Lung (tissue), 12 donors: ENCODE measurements around the gene CD46. TPM values are rescaled to one million over a fixed set of nuclear protein-coding genes. Genes with fewer than 3 reads are reported as not detected.

Experiments used
- ATAC-seq: fragments of 200-7000 bp; cut with Tn5 transposase; one replicate; pipeline ENCODE4 v1.9.1; 2020; ENCODE audit warnings: moderate number of reproducible peaks; ENCODE audit not compliant: insufficient read depth, low FRiP score
- DNase-seq, 3 donors: peaks; one replicate each; pipeline ENCODE4 v3.0.0-alpha.2; 2013 to 2017
- H3K27ac ChIP-seq, 2 donors: one replicate each; pipeline ENCODE4 v1.5.1; 2013; ENCODE audit warnings: mild to moderate bottlenecking in 2 of 2, moderate library complexity in 2 of 2, control low read depth in 1 of 2, inconsistent platforms in 1 of 2, low read depth in 1 of 2, low read length in 1 of 2
- H3K27me3 ChIP-seq, 3 donors: one replicate each; pipeline ENCODE4 v1.5.1; 2013; ENCODE audit warnings: low read length in 2 of 3; ENCODE audit not compliant: control insufficient read depth in 3 of 3, insufficient read depth in 3 of 3
- H3K36me3 ChIP-seq, 4 donors: one replicate each; pipeline ENCODE4 v1.5.1; 2013; ENCODE audit warnings: low read length in 4 of 4, mild to moderate bottlenecking in 1 of 4, moderate library complexity in 1 of 4; ENCODE audit not compliant: control insufficient read depth in 4 of 4, insufficient read depth in 4 of 4
- H3K4me1 ChIP-seq, 5 donors: one replicate each; pipeline ENCODE4 v1.5.1; 2013; ENCODE audit warnings: low read length in 5 of 5, mild to moderate bottlenecking in 2 of 5, moderate library complexity in 1 of 5; ENCODE audit not compliant: control insufficient read depth in 5 of 5, insufficient read depth in 5 of 5
- H3K4me3 ChIP-seq: one replicate; pipeline ENCODE4 v1.5.1; 2013; ENCODE audit warnings: mild to moderate bottlenecking, control low read depth, moderate library complexity
- H3K9ac ChIP-seq, 2 donors: one replicate each; pipeline ENCODE4 v1.5.1; 2013; ENCODE audit warnings: low read length in 2 of 2, control low read depth in 1 of 2; ENCODE audit not compliant: insufficient read depth in 1 of 2
- H3K9me3 ChIP-seq, 4 donors: one replicate each; pipeline ENCODE4 v1.5.1; 2013; ENCODE audit warnings: low read length in 3 of 4, mild to moderate bottlenecking in 1 of 4, moderate library complexity in 1 of 4; ENCODE audit not compliant: control insufficient read depth in 4 of 4, insufficient read depth in 3 of 4
- CTCF ChIP-seq: IDR thresholded peaks from 2 replicates; pipeline ENCODE4 v1.5.1; 2012; ENCODE audit warnings: mild to moderate bottlenecking; ENCODE audit errors: control extremely low read depth, extremely low read depth
- WGBS, 2 donors: extraction: QIAGEN DNeasy Blood & Tissue Kit; methylation state at CpG; one replicate each; pipeline ENCODE4 v1.1.7; 2013; 5-methylcytosine and 5-hydroxymethylcytosine counted together
- polyA plus RNA-seq, 2 donors: library from polyadenylated mRNA; stranded (reverse); fragments of 200-250 nt; gene quantifications; one replicate each; pipeline ENCODE4 v1.2.1, GENCODE V29; 2013
- total RNA-seq, 2 donors: library from RNA; depleted of rRNA in 1 of 2; stranded (reverse); fragments of >200 nt in 1 of 2; gene quantifications; one replicate each; pipeline ENCODE4 v1.2.1, GENCODE V29; 2014 to 2021
- donor health status: control.
- donor health status: control.
- donor health status: Bipolar disorder and iron deficiency.
- donor health status: healthy.
- donor health status: DM: yes; HTN: yes; CAD: no.

The CD46 gene
- total and polyA plus RNA-seq, 4 donors = 157 to 420 (median 215) TPM

GRCh38 chr1:207794861-207795260 is 43.0 kb downstream of the CD46 start:
- H3K4me1 ChIP-seq = peaks cover 0 to 8% (median 0%) of the 10 kb centered on the region in 5 donors
- no peak overlapping the region for H3K9ac ChIP-seq
- H3K4me3 ChIP-seq = no peak overlapping the region
- no peaks in the 10 kb centered on the region for H3K27me3 ChIP-seq
- ATAC-seq (no peak), DNase-seq (no peak)
- peaks cover 3 to 14% (median 7%) of the 10 kb centered on the region in 4 donors for H3K36me3 ChIP-seq
- no peaks in the 10 kb centered on the region for H3K9me3 ChIP-seq
- no peak overlapping the region for H3K27ac ChIP-seq
- TF ChIP-seq CTCF = no peak
- WGBS, 2 donors = 45 to 47% methylated on average over 2 of the region's 2 CpGs

- no peak overlapping the region for H3K27ac ChIP-seq
- no peaks in the 10 kb centered on the region for H3K27me3 ChIP-seq
- peak; percentile 75 to 82 (median 76) for DNase-seq
- no peak overlapping the region for H3K9ac ChIP-seq
- peak; percentile 78 for ATAC-seq
- H3K36me3 ChIP-seq = peaks cover 3 to 16% (median 6%) of the 10 kb centered on the region in 4 donors
- peak; percentile 74 for TF ChIP-seq CTCF
- H3K4me3 ChIP-seq = no peak overlapping the region
- no peaks in the 10 kb centered on the region for H3K9me3 ChIP-seq
- peaks cover 0 to 8% (median 0%) of the 10 kb centered on the region in 5 donors for H3K4me1 ChIP-seq
- WGBS, 2 donors = 54 to 58% methylated on average over 7 of the region's 7 CpGs
These were observed 45.5 kb downstream of the CD46 start for GRCh38 chr1:207797229-207797973.

- H3K4me1 ChIP-seq = peaks cover 0 to 8% (median 2%) of the 10 kb centered on the region in 5 donors
- no peak overlapping the region for H3K4me3 ChIP-seq
- ATAC-seq (no peak), DNase-seq (peak in 2 of 3 donors; percentile 46 to 53)
- no peak for TF ChIP-seq CTCF
- peaks cover 0 to 17% (median 3%) of the 10 kb centered on the region in 4 donors for H3K36me3 ChIP-seq
- no peaks in the 10 kb centered on the region for H3K27me3 ChIP-seq
- H3K9ac ChIP-seq = no peak overlapping the region
- H3K27ac ChIP-seq = peak overlapping the region in 1 of 2 donors; percentile 33
- H3K9me3 ChIP-seq = no peaks in the 10 kb centered on the region
- 26 to 37% methylated on average over 6 of the region's 6 CpGs for WGBS, 2 donors
These were observed 47.0 kb downstream of the CD46 start for GRCh38 chr1:207798847-207799246.
